HG02885 (cell line): ENCODE results near the gene CPA1.

ENCODE experiments used
- ATAC-seq: cut with Tn5 transposase; IDR thresholded peaks from one replicate; pipeline ENCODE4 v1.9.1; 2021; ENCODE audit warnings: mild to moderate bottlenecking; ENCODE audit not compliant: unreplicated experiment, poor library complexity

The CPA1 gene

GRCh38 chr7:130393841-130394411 lies 13.6 kb downstream of the CPA1 start:
- no peak for ATAC-seq

- ATAC-seq, result no peak
Observed at GRCh38 chr7:130394421-130395195, 14.3 kb downstream of the CPA1 start.

DNA sequence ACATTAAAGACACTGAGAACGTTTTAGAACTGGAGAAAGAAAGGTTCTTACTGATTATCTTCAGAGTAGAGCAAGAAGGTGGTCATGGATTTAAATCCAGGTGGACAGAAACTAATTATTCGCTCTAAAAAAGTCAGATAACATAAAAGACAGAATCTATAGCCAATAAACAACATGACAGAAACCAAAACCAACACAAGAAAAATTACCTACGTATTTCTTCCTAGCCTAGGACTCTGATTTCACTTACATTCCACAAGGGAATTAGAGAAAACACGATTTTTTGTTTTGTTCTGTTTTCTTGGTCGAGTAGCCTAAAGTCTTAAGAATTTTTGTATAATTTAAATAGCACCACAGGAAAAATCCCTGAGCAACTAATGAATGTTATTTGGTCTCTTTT lies 15.1 kb downstream of the CPA1 start:
- ATAC-seq, result no peak

DNA sequence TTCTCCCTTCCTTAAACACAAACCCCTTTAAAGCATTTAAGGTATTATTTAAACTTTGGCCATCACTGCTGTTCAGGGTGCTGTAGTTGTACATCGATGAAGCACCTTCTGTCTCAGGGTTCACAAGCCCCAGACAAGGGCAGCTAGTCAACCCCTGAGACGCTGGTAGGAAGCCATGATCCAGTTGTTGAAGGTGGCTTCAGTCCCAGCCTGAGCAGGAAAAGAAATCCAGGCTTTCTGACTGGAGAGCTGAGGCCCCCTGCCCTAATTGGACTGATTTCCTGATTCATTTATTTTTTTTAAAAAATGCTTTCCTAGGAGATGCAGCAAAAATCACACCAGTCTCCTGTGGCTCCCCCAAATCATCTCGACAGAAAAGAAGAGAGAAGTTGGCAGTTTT lies 15.8 kb downstream of the CPA1 start:
- ATAC-seq, result no peak

DNA sequence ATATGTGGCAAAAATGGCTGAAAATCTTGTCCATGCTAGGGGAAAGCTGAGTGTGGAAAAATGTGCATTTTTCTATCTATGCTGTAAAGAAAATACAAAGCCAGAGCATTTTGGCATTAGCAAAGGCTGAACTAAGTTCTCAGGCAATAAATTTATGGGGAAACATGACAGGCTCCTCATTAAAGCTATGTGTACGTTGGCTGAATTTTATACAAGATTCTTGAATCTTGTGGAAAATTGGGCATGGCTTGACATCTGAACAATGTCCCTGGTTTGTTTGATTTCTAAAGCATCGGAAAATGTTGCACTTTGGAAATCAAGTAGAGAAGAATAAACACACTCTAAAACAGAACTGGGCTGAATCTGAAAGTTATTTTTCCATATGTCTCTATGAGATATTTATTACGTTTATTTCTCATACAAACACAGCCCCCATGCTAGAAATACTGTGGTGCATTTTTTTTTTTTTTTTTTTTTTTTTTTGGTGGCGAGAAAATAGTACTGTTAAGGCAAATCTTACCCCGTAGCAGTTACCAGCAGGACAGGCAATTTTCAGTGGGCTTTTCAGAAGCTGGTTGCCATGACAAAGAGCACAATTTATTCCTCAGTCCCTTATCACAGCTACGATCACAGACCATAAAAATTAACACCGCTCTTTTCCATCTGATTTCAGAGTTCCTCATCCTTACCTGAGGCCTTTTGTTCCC lies 16.9 kb downstream of the CPA1 start:
- no peak for ATAC-seq

GRCh38 chr7:130397758-130398073 lies 17.4 kb downstream of the CPA1 start:
- ATAC-seq, result no peak

- ATAC-seq, result no peak
Observed at GRCh38 chr7:130398526-130399090, 18.3 kb downstream of the CPA1 start.

GRCh38 chr7:130400120-130400572 lies 19.9 kb downstream of the CPA1 start:
- ATAC-seq, result no peak

DNA sequence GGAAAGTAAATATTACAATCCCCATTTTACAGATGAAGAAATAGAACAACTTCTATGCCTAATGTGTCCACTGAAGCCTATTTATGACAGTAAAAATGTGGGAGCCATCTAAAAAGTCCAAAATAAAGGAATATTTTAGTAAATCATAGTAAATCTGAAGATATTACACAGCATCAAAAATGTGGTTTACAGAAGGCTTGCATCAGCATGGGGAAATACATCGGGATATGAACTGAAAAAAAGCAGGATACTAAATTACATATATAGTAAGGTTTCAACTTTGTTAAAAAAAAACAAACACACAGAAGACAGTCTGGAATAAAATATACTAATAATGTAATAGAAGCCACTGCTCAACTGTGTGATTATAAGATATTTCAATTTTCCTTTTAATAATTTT lies 20.8 kb downstream of the CPA1 start:
- no peak for ATAC-seq

DNA sequence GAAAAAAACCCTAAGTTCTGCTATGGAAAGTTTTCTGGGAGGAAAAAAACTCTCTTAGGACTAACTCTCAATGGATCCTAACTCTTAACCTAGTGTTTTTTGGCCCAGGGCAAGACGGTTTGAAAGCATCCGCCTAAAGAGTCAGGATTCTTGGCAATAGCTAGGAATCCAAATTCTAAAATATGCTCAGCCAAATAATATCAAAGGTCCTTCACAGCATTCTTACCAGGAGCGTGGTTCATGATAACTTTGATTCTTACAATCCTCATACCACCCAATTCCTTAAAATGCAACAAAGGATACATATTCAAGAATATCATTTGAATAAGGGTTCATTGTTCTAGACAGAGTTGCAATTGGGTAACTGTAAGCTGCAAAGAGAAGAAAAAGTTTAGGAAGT lies 21.3 kb downstream of the CPA1 start:
- ATAC-seq, result no peak

- no peak for ATAC-seq
Observed at GRCh38 chr7:130405003-130405402, 24.7 kb downstream of the CPA1 start.

GRCh38 chr7:130409067-130409711 lies 28.9 kb downstream of the CPA1 start:
- ATAC-seq, result no peak

- ATAC-seq, result no peak
Observed at GRCh38 chr7:130409712-130410072, 29.4 kb downstream of the CPA1 start.

DNA sequence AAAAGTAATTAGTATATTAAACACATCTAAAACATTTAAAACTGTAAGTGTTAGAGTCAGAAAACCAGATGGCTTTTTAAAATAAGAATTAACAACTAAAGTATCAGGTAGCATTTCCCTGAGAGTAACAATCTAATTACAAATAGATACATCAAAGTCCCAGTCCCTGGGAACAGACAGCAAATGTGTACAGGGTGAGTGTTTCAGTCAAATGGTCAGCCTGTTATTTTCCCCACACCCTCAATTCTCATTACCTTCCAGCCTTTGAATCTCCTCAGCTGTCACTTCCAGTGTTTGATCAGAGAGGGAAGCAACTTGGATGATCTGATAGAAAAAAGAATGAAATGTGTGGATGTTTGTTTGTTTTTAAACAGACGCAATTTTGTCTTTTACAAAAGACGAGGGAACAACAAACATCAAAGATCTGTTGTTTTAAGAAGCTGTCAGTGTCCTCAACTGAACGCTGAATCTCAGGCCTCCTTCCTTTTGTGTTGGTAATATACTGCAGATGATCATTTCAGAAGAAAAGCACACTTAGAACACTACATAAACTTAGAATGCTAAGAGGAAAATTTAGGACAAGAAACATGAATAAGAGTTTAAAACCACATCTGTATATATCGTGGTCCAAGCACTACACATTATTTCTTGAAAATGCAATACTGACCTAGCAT lies 30.7 kb downstream of the CPA1 start:
- ATAC-seq, result no peak

GRCh38 chr7:130413201-130413600 lies 32.9 kb downstream of the CPA1 start:
- ATAC-seq, result no peak

GRCh38 chr7:130415006-130415405 lies 34.7 kb downstream of the CPA1 start:
- ATAC-seq, result no peak

DNA sequence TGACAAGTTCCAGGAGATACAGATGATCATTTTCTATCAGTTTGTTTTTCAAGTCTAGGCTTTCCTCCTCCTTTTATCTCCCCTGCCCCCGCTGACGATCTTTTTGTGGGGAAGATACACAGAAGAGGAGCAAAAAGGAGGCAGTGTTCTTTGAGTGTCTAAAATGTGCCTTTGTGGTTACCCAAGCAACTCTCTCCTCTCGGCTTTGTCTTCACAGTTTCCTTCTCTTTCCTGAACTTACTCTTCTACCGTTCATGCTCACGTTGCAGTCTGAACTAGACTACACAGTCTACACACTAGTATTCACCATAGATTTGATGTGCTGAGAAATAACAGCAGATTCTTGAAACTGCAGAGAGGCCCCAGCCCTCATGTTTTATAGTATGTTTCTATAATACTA lies 36.9 kb downstream of the CPA1 start:
- ATAC-seq, result no peak

DNA sequence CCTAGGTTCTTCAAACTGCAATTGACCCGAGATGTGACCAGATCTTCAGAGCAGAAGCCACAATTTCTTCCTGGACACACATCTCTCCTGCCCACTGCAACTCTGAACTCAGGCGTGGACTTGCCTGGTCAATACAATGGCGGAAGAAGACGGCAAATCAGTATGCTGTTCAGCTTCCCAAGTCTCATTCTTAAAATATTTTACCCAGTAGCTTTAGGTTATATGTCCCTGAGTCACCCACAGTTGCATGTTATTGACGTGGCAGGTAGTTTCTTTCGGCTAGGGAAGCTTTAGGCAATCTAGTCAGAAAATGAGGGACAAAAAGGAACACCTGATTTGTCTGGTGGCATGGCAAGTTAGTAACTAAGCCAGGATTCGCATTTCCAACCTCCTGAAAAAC lies 38.0 kb downstream of the CPA1 start:
- no peak for ATAC-seq

GRCh38 chr7:130419658-130420057 lies 39.4 kb downstream of the CPA1 start:
- no peak for ATAC-seq

GRCh38 chr7:130420943-130421578 lies 40.8 kb downstream of the CPA1 start:
- no peak for ATAC-seq
